SK-MEL-5 (cell line): ENCODE results near the gene TMPRSS9. TPM values are rescaled to one million over a fixed set of nuclear protein-coding genes. Genes with fewer than 3 reads are reported as not detected.
"Not testable (repeated sequence)": the region's sequence is repeated elsewhere in the genome, so short reads cannot be mapped to it uniquely, and the experiment has no call there.

Experiments
- DNase-seq: peaks from one replicate; pipeline ENCODE4 v3.0.0-alpha.2; 2016; ENCODE audit warnings: low read depth, low spot score
- in situ Hi-C: cut with HindIII; loops from 2 replicates; pipeline ENCODE4 v1.10.0; 2016; ENCODE audit warnings: low sequenced_read_pairs, high pct_unique_total_duplicates, low pct_unique_long_range_greater_than_20kb
- total RNA-seq: library from RNA; depleted of rRNA; stranded (reverse); fragments of >200 nt; shearing (Covaris generic); gene quantifications from 2 replicates; pipeline ENCODE4 v1.2.3, GENCODE V29; 2014

The TMPRSS9 gene
- total RNA-seq, 1 experiment from 2014 or later: not detected

GRCh38 chr19:2338055-2338615 is 21.9 kb upstream of the TMPRSS9 start:
- no peak for DNase-seq
- in situ Hi-C loops: no loop called here

DNA sequence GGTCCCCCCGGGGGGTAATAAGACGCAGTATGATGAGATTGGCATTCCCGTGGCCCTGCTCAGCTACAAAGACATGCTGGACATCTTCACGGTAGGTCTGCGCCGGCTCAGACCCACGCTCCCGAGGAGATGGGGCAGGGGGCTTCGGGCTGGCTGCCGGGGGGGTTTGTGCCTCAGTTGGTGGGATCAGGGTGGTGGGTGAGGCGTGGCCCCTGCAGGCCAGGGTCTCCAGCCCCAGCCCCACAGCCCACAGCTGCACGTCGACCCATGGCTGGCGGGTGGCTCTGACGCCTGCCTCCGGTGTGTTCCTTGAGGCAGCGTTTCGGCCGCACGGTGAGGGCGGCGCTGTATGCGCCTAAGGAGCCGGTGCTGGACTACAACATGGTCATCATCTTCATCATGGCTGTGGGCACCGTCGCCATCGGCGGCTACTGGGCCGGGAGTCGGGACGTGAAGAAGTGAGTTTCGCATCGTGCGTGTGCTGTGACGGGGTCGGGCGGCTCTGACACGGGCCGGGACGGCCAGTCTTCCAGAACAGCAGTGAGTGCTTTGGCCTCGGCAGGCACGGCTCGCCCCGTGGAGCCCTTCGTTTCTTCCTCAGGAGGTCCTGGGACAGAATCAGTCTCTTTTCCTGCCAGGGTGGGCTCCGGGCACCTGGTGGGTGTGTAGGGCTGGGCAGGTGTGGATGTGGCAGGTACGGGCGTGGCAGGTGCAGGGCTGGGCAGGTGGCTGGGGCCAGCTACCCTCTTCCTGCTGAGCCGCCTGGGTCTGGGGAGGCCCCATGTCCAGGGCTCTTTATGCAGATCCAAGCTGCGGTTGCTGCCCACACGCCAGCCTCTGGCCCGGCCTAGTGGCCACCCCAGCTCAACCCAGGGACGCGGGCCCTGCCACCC is 21.1 kb upstream of the TMPRSS9 start:
- in situ Hi-C loops: no loop called here
- DNase-seq: no peak

- in situ Hi-C loops: no loop called here
- no peak for DNase-seq
Observed at GRCh38 chr19:2339644-2340310, 20.3 kb upstream of the TMPRSS9 start.

DNA sequence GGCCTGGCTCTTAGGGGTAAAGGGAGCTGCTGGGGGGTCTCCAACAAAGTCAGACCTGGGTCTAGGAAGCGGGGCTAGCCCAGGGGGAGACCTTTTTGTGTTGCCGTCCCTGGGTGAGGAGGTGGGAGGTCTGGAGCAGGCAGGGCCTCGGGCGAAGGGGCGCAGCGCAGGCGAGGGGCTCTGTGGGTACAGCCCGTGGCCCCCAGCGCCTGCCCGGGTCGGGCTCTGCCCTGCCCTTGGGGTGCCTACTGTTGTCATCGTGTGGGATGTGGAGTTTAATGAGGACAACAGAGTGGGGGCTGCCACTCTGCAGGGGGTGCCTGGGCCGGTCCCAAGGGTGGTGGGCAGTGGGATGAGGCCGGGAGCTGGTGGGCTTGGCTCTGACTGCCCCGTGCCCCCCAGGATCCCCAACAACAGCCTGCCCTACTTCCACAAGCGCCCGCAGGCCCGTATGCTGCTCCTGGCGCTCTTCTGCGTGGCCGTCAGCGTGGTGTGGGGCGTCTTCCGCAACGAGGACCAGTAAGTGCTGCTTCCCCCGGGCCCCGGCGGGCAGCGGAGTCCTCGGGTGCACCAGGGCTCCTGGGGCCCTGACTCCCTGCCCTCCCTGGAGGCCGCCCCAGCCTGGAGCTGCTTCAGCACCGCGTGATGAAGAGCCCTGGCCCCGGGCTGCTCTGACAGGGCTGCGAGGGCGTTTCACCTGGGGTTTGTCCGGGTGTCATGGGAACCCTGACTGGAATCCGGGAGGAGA is 19.4 kb upstream of the TMPRSS9 start:
- in situ Hi-C loops: no loop called here
- DNase-seq: no peak

GRCh38 chr19:2341244-2341751 is 18.8 kb upstream of the TMPRSS9 start:
- in situ Hi-C loops: no loop called here
- DNase-seq: no peak

DNA sequence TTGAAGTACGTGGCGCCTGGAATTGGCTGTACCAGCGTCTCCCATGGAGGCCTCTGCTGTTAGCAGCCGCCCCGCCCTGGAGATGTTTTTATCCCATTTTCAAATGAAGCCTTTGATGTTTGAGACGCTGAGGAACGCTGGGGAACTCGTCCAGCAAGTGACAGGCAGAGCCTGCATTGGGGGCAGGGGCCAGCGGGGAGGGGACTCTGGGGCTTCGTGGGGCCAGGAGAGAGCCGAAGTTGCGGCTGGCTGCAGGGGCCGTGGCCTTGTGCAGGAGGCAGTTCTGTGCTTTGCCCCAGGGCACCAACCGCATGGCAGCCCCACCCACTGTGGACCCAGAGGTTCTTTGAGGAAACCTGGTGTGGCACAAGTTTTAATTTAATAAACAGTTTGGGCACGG is 18.1 kb upstream of the TMPRSS9 start:
- DNase-seq: no peak
- in situ Hi-C loops: no loop called here

- no peak for DNase-seq
- in situ Hi-C loops: no loop called here
Observed at GRCh38 chr19:2342656-2343288, 17.3 kb upstream of the TMPRSS9 start.

GRCh38 chr19:2343289-2343982 is 16.6 kb upstream of the TMPRSS9 start:
- in situ Hi-C loops: no loop called here
- DNase-seq: no peak

DNA sequence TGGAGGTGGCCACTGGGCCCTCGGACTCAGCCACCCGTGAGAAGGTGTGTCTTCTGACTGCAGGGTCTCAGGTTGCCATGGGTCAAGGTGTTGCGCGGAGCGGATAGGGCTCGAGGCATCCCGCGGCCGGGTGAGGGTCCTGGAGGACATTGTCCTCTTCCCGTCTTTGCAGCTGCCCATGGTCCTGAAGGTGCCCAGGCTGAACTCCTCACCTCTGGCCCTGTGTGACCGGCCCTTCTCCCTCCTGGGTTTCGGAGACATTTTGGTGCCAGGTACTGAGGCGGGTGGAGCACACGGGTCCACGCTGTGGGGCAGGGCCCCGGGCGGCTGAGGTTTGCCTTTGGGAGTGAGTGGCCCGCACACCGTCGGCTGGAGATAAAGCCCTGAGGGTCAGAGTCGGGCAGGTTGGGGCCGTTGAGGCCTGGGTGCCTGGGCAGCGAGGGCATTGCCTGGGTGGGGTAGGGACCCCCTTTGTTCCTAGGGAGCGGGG is 15.6 kb upstream of the TMPRSS9 start:
- in situ Hi-C loops: no loop called here
- no peak for DNase-seq

DNA sequence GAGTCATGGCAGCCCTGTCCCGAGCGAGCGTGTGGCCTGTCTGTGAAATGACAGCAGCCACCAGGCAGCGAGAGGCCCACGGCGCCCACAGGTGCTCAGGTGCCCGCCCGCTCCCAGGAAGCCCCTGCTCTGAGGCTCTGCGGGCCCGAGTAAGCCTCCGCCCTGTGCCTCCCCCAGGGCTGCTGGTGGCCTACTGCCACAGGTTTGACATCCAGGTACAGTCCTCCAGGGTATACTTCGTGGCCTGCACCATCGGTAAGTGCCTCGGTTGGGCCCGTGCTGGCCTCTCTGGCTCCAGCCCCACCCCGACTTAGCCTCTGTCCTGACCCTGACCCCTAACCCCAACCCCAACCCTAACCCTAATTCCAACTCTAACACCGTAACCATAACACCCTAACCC is 15.0 kb upstream of the TMPRSS9 start:
- DNase-seq: no peak
- in situ Hi-C loops: no loop called here

DNA sequence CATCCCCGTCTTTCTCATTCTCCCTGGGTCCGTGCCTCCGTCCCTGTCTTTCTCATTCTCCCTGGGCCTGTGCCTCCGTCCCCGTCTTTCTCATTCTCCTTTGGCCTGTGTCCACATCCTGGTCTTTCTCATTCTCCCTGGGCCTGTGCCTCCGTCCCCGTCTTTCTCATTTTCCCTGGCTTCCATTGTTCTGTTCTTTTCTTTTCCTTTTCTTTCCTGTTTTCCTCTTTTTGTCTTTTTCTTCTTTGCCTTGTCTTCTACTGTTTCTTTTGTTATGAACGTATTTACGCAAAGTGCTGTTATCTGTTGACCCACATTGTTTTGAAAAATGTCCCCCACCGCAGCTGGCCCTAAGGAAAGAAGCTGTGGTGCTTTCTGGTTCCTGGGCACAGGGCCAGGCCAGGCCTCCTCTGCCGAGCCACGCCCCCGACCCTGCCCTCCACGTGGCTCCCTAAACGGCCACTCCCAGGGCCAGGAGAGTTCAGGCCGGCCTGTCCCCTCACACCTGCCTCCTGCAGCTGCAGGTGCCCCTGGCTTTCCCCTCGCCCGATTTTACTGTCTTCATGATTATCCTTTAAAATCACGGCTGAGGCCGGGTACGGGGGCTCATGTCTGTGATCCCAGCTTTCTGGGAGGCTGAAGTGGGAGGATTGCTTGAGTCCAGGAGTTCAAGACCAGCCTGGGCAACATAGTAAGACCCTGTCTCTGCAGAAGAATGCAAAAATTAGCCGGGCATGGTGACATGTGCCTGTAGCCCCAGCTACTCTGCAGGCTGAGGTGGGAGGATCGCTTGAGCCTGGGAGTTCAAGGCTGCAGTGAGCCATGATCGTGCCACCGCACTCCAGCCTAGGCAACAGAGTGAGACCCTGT is 14.0 kb upstream of the TMPRSS9 start:
- DNase-seq: no peak
- in situ Hi-C loops: no loop called here

GRCh38 chr19:2349818-2350217 is 10.2 kb upstream of the TMPRSS9 start:
- DNase-seq, in situ Hi-C loops: not testable (repeated sequence)

GRCh38 chr19:2350656-2351055 is 9.4 kb upstream of the TMPRSS9 start:
- no peak for DNase-seq
- in situ Hi-C loops: no loop called here

- in situ Hi-C loops: no loop called here
- no peak for DNase-seq
Observed at GRCh38 chr19:2351591-2351990, 8.5 kb upstream of the TMPRSS9 start.

DNA sequence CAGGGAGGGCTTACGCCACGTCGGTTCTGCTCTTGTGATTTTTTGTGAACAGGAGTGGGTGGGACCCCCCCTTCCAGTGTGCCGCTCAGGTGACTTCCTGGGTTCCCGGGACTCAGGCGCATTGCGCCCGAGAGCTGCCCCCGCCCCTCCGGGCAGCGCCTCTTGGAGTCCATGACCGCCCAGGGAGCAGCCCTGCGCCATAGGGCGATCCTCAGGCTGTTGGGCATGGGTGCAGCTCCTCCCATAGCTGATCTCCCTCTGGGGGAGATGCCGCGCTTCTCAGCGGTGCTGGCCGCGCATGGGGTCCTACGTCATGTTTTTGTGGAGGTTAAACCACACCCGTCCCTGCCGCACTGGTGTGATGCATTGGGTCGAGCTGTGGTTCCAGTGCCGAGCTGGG is 7.9 kb upstream of the TMPRSS9 start:
- in situ Hi-C loops: no loop called here

More for the DNA sequence above, 7.9 kb upstream of the TMPRSS9 start:
- DNase-seq: no peak
